HG03575 (cell line): ENCODE results near the gene FCHSD1.

ENCODE experiments used
- ATAC-seq: cut with Tn5 transposase; IDR thresholded peaks from one replicate; pipeline ENCODE4 v1.9.1; 2021; ENCODE audit not compliant: unreplicated experiment, insufficient number of reproducible peaks, low FRiP score; ENCODE audit errors: extremely low read depth

The FCHSD1 gene

DNA sequence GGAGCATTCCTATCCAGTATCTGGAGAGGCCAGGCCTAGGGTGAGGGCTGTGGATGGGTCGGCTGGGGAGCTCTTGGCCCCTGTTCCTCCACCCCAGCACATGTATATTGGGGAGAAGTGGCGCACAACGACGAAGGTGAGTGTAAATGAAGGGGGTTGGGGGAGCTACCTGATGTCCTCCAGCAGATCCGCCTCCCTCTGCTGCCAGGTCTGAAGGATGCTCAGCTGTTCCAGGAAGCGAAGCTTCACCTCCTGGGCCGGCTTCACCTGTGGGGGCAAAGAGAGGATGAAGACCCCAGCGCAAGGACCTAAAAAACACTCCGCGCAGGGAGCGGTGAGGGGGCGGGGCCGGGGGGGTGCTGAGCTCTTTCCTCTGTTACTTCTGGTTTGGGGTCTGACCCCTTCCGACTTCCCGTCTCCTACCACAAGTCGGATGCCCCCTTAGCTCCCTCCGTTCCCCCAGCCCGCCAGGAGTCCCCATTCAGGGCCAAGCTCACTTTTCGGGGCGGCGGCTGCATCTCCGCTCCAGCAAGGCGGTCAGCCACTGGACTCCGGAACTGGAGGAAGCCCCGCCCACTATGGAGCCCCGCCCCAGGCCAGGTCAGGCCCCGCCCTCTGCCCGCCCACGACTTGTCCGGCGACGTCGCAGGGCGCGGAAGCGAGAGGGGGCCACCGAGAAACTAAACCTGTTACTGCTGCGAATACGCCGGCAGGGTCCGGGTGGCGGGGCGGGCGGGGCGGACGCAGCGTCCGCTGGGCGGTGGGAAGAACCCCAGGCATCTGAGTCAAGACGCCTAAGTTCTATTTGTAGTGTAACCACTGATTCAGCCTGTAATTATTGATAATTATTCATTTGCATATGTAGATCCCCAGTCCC is at the start of gene FCHSD1:
FCHSD1 (minus strand) TSS at position 568 of the 877 bp plus-strand sequence; CDS start at position 518, 50 bp downstream.
- no peak for ATAC-seq

DNA sequence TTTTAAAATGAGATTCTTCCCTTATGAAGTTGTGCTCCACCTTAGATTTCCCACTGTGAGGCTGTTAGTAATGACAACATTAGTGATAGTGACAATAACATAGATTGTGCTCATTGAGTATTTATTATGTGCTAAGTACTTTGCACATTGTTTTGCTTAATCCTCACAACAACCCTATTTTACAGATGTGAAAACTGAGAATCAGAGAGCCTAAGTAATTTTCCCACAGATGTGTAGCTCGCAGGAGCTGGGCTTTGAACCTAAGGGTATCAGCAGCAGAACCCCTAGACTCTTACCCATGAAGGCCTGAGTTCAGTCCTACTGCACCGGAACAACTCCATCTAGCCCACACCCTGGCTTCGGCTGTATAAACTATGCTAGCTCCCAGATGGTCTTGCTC is 46.4 kb upstream of the FCHSD1 start:
- ATAC-seq: no peak

DNA sequence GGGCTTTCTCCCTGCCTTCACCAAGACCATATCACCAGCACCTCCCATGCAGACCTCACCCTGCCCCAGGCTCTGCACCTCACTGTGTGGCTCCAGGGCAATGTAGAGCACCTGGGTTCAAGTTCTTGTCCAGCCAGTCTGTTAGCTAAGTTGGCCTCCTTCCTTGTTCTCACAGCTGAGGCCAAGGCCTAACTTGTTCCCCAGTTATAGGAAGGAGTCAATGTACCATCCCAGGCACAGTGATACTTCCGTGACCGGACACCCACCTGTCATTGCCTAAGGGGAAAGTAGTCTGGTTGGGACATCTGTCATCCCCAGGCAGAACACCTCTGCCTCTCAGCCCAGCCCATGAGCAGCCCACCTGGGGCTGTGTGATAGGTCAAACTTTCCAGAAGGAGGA is 45.2 kb upstream of the FCHSD1 start:
- ATAC-seq: no peak

DNA sequence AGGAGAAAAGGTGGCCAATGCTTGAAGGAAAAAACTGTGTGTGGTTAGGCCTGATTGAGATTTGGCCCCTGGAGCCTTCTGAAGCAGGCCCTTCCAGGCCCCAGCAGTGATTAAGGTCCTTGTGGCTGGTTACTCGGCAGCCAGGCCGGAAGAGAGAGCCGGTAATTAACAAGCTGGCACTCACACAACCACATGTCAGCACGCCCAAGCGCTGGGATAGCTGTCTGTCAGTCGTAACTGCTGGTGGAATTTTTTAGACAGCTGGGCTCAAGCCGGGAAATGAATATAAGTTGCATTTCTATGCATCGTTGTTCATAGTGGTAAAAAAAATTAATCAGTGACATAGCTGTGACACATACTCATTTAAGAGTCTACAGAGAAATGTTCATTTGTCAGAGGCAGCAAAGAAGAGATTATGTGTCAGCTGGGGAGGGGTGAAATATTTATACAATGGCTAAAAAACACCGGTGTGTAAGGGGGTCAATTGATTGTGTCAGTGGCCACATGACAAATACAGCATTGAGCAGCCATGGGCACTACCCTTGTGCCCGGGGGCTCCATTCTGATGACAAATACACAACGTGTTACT is 44.5 kb upstream of the FCHSD1 start:
- ATAC-seq: no peak

DNA sequence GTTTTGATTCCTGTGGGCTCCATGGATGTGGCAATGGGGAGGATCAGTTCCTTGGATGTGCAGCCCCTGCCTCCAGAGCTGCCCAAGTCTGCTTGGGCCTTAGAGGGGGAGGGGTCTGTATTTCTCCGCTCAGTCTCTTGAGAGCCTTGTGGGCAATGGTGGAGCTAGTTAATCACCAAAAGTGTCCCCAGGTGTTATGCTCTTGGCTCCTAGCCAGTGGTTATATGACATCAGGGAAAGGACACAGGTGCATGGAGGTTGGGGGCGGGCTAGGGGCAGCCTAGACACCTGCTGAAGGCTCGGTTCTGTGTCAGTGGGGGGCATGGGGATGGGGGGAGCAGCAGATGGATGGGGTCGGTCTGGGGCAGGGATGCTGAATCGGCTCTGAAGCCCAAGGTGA is 43.3 kb upstream of the FCHSD1 start:
- no peak for ATAC-seq

DNA sequence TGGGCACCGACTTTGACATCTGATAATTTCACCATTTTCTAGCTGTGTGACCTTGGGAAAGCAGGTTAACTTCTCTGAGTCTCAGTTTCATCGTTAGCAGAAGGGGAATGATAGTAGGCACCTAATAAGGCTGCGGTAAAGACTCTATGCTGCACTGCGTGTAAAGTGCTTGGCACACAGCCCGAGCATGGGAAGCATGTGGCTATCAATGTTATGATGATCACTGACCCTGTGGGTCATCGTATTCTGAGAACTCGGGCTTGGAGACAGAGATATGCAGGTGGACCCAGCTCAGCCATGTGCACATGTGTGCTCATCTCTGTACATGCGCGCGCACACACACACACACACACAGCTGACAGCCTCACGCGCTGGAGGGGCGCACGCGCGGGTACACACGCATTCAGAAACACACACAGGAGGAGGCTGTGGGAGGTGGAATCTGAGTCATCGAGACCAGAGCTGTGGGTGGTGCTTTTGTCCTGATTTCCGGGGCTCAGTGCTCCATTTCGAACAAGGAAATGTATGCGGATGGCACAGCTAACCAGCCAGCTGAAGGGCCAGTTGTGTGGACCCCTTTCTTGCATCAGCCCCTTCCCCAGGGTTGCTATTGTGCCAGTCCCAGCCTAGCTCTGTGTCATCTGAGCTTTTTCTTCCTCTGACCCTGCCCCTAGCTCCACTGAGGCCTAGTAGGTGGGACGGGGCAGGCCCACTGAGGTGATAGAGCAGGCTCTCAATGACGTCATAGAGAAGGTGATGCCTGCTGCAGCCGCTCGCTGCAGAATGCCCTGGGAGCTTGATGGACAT is 41.9 kb upstream of the FCHSD1 start:
- no peak for ATAC-seq

DNA sequence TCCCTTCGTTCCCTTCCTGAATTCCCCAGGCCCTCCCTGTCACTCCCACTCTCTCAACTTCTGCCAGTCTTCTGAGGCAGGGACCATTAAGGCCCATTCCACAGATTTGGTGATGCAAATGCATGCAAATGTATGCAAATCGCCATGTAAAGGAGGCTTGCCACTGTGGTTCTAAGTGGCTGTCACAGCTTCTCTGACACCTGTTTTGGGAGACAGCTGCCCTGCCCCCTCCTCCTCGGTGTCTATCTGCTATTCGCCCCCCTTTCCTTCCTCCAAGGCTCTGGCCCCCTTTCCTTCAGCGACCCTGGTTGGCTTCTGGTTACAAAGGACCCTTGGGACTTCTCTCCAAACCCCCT is 41.3 kb upstream of the FCHSD1 start:
- no peak for ATAC-seq

DNA sequence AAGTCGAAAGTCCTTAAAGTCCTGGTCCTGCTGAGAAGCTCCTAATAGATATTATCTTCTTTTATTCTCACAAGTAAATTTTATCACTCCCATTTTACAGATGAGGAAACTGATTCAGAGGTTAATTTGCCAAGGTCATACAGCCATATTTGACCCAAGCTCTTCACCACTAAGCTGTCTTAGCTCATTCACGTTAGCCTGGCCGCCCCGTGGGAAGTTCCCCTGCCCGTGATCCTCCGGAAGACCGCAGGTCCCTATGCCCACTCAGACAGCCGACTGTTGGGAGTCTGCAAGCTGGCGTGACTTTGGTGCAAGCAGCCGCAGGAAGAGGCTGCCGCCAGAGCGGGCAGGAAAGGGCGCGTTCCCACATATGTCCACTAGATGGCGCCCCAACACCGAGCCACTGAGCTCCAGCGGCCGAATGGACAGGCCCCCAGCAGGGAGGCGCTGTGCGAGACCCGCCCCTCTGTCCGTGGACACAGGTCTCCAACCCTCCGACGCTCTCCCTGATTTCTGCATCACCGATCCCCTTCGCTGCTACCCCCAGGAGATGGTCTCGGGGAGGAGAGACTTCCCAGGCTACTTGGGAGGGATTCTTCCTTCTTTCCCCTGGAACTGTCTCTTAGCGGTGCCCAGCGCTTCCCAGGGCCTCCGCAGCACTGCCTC is 40.8 kb upstream of the FCHSD1 start:
- ATAC-seq: no peak

DNA sequence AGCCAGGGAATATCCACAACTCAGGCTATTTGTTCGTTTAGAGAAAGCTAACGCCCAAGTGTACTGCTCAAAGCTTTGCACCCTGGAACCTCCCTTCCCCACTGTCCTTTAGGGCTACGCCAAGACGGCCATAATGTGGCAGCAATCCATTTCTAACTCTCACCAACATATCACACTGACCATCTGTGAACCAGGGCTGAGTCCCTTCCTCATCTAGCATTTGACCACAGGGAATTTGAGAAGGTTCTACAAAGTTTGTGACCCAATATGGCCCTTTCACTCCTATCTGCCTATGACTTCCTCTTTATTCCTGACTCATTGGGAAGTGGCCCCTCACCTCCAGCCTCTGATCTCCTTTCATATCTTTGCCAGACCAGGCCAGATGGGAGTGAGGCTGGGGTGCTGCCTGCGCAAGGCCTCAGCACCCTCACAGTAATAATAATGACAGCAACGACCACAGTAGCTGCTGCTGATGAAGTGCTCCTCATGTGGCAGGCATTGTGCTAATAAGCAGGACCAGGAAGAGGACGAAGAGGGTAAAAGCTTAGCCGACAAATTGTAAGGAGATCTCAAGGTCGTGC is 40.2 kb upstream of the FCHSD1 start:
- no peak for ATAC-seq

DNA sequence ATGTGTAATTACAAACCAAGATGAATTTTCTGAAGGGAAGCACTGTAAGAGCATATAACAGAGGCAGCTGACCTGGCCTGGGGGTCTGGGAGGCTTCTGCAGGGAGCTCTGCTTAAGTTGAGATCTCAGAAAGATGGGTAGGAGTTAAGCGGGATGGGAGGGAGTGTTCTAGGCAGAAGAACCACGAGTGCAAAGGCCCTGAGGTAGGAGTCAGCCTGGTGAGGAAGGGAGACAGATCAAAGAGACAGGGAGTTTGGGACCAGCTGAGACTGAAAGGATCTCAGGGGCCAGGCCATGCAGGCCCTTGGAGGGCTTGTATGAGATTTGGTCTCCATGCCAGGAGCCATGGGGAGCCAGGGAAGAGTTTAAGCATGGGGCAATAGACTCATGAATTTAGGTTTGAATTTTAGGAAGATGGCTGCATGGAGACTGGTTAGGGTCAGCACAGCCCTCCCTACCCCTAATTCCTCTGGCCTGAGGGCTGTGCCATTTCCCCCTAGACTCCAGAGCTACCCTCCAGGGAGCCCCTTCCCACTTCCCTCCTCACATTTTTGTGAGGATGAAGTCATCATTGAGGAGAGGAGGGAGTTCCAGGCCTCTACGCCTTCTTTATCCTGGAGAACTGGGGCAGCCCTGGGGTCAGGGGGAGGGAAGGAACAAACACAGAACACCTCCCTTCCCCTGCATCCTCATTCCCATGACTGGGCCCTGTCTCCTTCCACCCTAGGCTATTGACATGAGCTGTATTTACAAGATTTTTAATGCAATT is 35.6 kb upstream of the FCHSD1 start:
- ATAC-seq: no peak

DNA sequence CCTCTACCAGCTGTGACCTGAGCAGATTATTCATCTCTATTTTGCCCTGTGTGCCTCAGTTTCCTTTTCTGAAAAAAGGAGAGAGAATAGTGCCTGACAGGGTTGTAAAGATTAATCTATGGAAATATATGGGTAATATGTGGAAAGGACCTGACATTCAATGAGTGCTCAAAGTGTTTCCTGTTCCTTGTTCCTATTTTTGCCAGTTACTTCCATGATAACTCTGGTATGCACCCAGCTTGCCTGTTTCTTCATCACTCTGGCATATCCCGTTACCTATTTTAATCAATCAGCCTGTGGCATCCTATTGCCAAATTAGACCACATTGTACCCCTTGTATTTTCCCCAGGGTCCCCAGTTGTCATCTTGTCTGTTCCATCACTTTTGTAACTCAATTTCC is 34.4 kb upstream of the FCHSD1 start:
- ATAC-seq: no peak

DNA sequence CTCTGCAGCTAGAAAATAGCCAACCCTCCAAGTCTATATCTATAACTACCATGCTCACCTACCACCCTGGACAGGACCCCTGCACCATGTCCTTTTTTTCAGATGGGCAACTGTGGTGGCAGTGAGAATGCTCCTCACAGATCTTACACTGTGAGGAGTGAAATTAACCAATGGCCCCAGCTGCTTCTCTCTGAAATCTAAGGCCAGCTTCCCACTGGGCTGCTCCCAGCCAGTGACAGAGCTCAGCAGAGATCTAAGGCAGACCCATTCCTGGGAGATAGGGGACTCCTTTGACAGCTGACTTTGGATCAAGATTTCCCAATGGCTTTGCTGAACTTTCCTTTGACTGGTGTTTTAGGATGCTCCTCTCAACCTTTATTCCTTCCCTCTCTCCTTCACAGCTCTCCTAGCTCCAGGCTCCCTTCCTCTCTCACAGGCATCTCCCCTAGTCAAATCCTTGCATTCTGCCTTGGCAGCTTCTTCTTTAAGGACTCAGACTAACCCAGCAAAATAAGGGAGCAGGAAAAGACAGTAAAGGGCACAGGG is 32.5 kb upstream of the FCHSD1 start:
- ATAC-seq: no peak

DNA sequence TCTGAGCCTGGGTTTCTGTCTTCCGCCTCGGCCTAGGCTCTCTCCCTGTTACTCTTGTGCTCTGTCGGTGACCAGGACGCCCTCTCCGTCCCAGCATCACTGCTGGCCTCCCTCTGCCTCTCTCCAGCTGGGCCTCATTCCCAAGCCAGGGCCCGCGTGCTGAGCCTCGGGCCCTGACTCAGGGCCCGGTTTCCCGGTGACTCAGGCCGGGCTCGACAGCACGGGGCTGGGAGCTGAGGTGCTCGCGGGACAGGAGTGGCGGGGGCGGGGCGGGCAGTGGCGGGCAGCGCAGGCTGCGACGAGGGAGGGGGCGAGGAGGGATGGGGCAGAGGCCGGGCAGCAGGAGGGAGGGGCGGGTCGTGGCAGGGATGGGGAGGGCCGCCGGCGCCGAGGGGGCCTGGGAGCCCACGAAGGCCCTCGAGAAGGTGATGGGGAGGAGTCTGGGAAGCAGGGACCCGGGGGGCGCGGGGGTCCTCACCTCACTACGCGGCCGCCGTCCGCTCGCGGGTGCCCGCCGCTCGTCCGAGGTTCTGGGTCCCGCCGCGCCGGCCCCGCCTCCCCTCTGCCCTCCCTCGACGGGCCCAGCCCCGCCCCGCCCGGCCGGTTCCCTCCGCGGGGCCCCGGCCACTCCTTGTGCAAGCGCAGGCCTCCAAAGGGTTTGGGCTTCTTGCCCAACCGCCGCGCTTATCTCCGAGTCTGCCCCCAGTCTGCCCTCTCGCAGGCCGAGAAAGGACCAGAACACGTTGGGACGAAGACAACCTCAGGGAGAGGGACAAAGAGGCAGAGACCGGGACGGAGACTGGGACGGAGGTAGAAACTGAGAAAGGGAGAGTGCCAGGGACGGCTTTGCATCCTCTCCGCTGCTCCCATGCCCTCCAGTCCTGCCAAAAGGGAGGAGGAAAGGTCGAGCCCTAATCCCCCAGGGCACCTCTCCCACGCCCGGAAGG is 30.8 kb upstream of the FCHSD1 start, which contains the start of gene ARAP3:
ARAP3 (minus strand) TSS at position 536 of the 947 bp plus-strand sequence. CDS start 1,744 bp downstream, outside the sequence.
- no peak for ATAC-seq

DNA sequence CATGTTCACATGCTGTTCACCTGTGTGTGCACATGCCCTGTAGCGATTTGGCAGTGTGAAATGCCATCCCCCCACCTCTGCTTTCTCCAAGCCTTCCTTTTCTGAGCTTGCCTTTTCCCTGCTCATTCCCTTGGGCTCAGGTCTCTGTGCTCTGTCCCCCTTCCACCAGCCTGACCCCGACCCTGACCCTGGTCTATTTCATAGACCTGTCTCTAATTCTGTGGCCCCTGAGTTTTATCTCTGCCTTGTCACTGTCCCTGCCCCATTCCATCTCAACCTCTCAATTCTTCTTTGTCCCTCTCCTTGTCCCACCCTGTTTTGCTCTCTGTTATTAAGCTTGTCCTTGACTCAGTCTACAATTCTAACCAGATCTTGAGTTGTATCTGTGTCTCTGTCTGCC is 30.1 kb upstream of the FCHSD1 start:
- ATAC-seq: no peak

DNA sequence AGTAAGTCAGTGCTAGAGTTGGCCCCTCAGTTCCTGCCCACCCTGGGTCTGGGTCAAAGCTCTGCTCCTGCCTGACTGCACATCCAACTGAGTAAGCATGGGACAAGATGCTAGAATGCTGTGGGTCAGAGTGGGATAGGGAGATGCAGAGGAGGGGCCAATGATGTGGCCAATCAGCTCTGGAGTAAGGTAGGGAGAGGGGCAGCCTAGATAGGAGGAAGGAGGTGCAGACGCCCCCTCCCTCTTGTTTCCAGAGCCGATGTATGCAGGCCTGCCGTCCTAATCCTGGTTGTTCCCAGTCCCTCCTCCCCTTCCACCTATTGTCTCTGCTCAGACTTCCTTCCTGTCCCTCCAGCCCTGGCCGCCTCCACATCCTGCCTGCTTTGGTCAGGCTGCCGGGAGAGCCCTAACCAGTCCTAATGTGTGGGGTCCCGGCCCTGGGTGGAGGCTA is 29.6 kb upstream of the FCHSD1 start:
- no peak for ATAC-seq

DNA sequence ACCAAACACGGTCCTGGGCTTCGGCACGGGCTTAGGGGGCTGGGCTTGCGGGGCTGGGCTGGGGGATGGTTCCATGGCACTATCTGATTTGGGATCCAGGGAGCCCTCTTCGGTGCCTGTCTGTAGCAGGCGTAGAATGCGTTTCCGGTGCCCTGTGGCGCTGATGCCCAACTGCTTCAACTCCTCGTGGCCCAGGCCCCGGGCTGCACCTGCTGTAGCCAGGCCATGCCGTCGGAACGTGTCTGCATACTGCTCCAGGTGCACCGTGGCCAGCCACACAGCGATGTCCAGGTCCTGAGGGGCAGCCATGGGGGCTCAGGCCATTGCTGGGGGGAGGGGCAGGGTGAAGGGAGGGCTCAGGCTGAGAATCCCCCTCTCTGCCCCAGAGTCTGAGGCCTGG is 29.0 kb upstream of the FCHSD1 start:
- no peak for ATAC-seq

DNA sequence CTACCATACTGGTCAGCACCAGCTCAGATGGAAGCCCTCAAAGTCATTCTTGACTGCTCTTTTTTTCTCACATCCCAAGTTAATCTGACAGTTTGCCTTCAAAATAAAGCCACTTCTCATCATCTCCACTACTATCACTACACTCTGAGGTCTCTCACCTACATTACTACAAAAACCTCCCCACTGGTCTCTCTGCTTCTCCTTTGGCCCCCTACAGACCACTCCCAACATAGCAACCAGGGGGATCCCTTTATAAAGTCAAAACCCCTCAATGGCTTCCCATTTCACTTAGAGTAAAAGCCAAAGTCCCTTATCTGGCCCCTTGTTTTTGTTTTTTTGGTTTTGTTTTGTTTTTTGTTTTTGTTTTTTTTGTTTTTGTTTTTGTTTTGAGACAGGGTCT is 26.2 kb upstream of the FCHSD1 start:
- ATAC-seq: no peak
